Activated T-helper 9 cell treated with anti-CD3 and anti-CD28 coated beads, Interleukin-2, amount 50 U/mL, for 16 hours (primary cell): ENCODE results near the gene OST4.

Experiments
- DNase-seq: peaks from one replicate; pipeline ENCODE4 v3.0.0-alpha.2; 2020; ENCODE audit warnings: low read depth

OST4 gene

GRCh38 chr2:27025861-27026851 is 45.3 kb downstream of the OST4 start:
- DNase-seq, result no peak

GRCh38 chr2:27025281-27025800 is 46.1 kb downstream of the OST4 start:
- DNase-seq, result no peak

GRCh38 chr2:27024812-27025211 is 46.6 kb downstream of the OST4 start:
- DNase-seq, result no peak

GRCh38 chr2:27024188-27024587 is 47.3 kb downstream of the OST4 start:
- DNase-seq, result no peak

- DNase-seq, result no peak
Measured at GRCh38 chr2:27023740-27024139, 47.7 kb downstream of the OST4 start.

- DNase-seq, result no peak
Measured at GRCh38 chr2:27021253-27022049, 50.0 kb downstream of the OST4 start.
